ENCODE measurements around the gene CSTF3. TPM values are rescaled to one million over a fixed set of nuclear protein-coding genes. Genes with fewer than 3 reads are reported as not detected.
A peak's percentile ranks its signal among the peaks of the same experiment; 100 is the strongest.

The CSTF3 gene
- total RNA-seq, 1 experiment from 2014 or later: 68.3 TPM

GRCh38 chr11:33135768-33136443 is 25.4 kb downstream of the CSTF3 start (continued):
- no peak for TF ChIP-seq ATF6 (CRISPR knock-in tag; IDR thresholded peaks at IDR 0.05)
- TF ChIP-seq E2F4 (CRISPR knock-in tag; IDR thresholded peaks at IDR 0.05; ENCODE audit: borderline replicate concordance, low read depth): no peak
- TF ChIP-seq TEAD1 (CRISPR knock-in tag; IDR thresholded peaks at IDR 0.05): no peak
- TF ChIP-seq ZNF512 (CRISPR knock-in tag; IDR thresholded peaks at IDR 0.05; ENCODE audit: borderline replicate concordance): no peak
- no peak for TF ChIP-seq PRRX2 (CRISPR knock-in tag; IDR thresholded peaks at IDR 0.05)
- no peak for TF ChIP-seq ZNF425 (CRISPR knock-in tag; conservative IDR thresholded peaks at IDR 0.05)
- TF ChIP-seq NFYB (CRISPR knock-in tag; conservative IDR thresholded peaks at IDR 0.05; ENCODE audit: low read depth): no peak
- no peak for TF ChIP-seq ZNF317 (CRISPR knock-in tag; IDR thresholded peaks at IDR 0.05; ENCODE audit: borderline replicate concordance, low read depth)
- no peak for TF ChIP-seq JAZF1 (CRISPR knock-in tag; IDR thresholded peaks at IDR 0.05)
- TF ChIP-seq RELA (CRISPR knock-in tag; IDR thresholded peaks at IDR 0.05; ENCODE audit: borderline replicate concordance): no peak

GRCh38 chr11:33135216-33135615 is 26.1 kb downstream of the CSTF3 start:
- H3K4me3 Mint-ChIP-seq: no peak overlapping the region
- peaks cover 10% of the 10 kb centered on the region; the same call in 1 of the 2 replicates for H3K36me3 Mint-ChIP-seq
- DNase-seq (ENCODE audit: low spot score) (no peak), ATAC-seq (peak; percentile 17; the same call in 1 of the 2 replicates)
- H3K27me3 Mint-ChIP-seq (ENCODE audit: low read depth): no peaks in the 10 kb centered on the region
- TF ChIP-seq ZNF512 (CRISPR knock-in tag; IDR thresholded peaks at IDR 0.05; ENCODE audit: borderline replicate concordance) (no peak), ZNF416 (CRISPR knock-in tag; IDR thresholded peaks at IDR 0.05) (no peak), PRRX2 (CRISPR knock-in tag; IDR thresholded peaks at IDR 0.05) (no peak), ZNF425 (CRISPR knock-in tag; conservative IDR thresholded peaks at IDR 0.05) (no peak), ZNF232 (CRISPR knock-in tag; IDR thresholded peaks at IDR 0.05) (no peak)
- H3K4me1 Mint-ChIP-seq: peaks cover 61% of the 10 kb centered on the region
- no peaks in the 10 kb centered on the region for H3K9me3 Mint-ChIP-seq
- CTCF ChIA-PET: interaction anchor here (0.7 to 1.9 kb wide), 5 partner anchors 10 to 185 kb away, joined by 3 to 7 read pairs (median 3); no protein-coding TSS in a partner anchor
- peak overlapping the region; percentile 69; the same call in 1 of the 2 replicates for H3K27ac Mint-ChIP-seq
- POLR2A ChIA-PET: no interaction called here

All from WTC11 (cell line).